Heart left ventricle (tissue), 16 donors: ENCODE results near the gene NSD1. TPM values are rescaled to one million over a fixed set of nuclear protein-coding genes. Genes with fewer than 3 reads are reported as not detected.

Source experiments
- ATAC-seq, 4 donors: fragments of 200-7000 bp; cut with Tn5 transposase; one replicate each; pipeline ENCODE4 v1.9.1; 2020 to 2022; ENCODE audit warnings: moderate library complexity in 4 of 4, mild to moderate bottlenecking in 3 of 4, moderate number of reproducible peaks in 1 of 4
- DNase-seq, 5 donors: peaks; one replicate each; pipeline ENCODE4 v3.0.0-alpha.2; 2020
- H3K27ac ChIP-seq, 12 donors: fragments of 200-600 bp; sonication (generic) in 4 of 12; one replicate each; pipeline versions ENCODE4 v1.5.0 to v1.8.0; 2016 to 2022; ENCODE audit warnings: mild to moderate bottlenecking in 2 of 12
- H3K27me3 ChIP-seq, 9 donors: fragments of 200-600 bp; sonication (generic) in 2 of 9; one replicate each; pipeline versions ENCODE4 v1.5.1 to v1.8.0; 2016 to 2022; ENCODE audit warnings: mild to moderate bottlenecking in 3 of 9
- H3K36me3 ChIP-seq, 9 donors: fragments of 200-600 bp; sonication (generic) in 2 of 9; one replicate each; pipeline versions ENCODE4 v1.5.0 to v1.8.0; 2018 to 2022; ENCODE audit warnings: mild to moderate bottlenecking in 2 of 9
- H3K4me1 ChIP-seq, 12 donors: fragments of 200-600 bp; sonication (generic) in 4 of 12; one replicate each; pipeline versions ENCODE4 v1.5.0 to v1.8.0; 2016 to 2022; ENCODE audit warnings: mild to moderate bottlenecking in 3 of 12
- H3K4me3 ChIP-seq, 12 donors: fragments of 200-600 bp; sonication (generic) in 4 of 12; one replicate each; pipeline versions ENCODE4 v1.5.0 to v1.8.0; 2017 to 2022; ENCODE audit warnings: mild to moderate bottlenecking in 9 of 12, moderate library complexity in 4 of 12
- H3K9me3 ChIP-seq, 12 donors: fragments of 200-600 bp; sonication (generic) in 4 of 12; one replicate each; pipeline versions ENCODE4 v1.5.0 to v1.8.0; 2016 to 2022; ENCODE audit warnings: mild to moderate bottlenecking in 1 of 12
- CTCF ChIP-seq, 12 donors: fragments of 200-600 bp; sonication (generic) in 4 of 12; IDR thresholded peaks; one replicate each; pipeline versions ENCODE4 v1.5.0 to v1.8.0; 2018 to 2022; ENCODE audit warnings: antibody characterized with exemption in 12 of 12, mild to moderate bottlenecking in 5 of 12
- POLR2A ChIP-seq, 2 donors: fragments of 450-650 bp; IDR thresholded peaks; one replicate each; pipeline ENCODE4 v1.6.1; 2017; ENCODE audit warnings: antibody characterized with exemption in 2 of 2, mild to moderate bottlenecking in 2 of 2, moderate library complexity in 2 of 2
- WGBS, 4 donors: extraction: QIAGEN DNeasy Blood & Tissue Kit in 2 of 4; methylation state at CpG; one replicate each; pipeline versions ENCODE4 v1.1.5 to v1.1.7; 2013 to 2018; 5-methylcytosine and 5-hydroxymethylcytosine counted together
- intact Hi-C, 10 donors: fragments of 100-400 bp; cut with DNase I; formaldehyde crosslinking; loops; one replicate each; pipeline versions ENCODE4 v1.11.1 to v1.14.2; 2022
- polyA plus RNA-seq, 2 donors: library from polyadenylated mRNA; stranded (reverse); fragments of 200-250 nt; gene quantifications; one replicate each; pipeline ENCODE4 v1.2.3, GENCODE V29; 2013
- total RNA-seq, 9 donors: library from RNA; depleted of rRNA in 2 of 9; stranded (reverse); fragments of >200 nt in 2 of 9; fragmentation: NEBNext Ultra II Directional in 3 of 9; extraction: Animal tissue kit (Norgen Biotek cat#: 25700) in 3 of 9; gene quantifications; one replicate each; pipeline versions ENCODE4 v1.1.0 to v1.2.4, GENCODE V29; 2016 to 2023
- donor health status: ischemic (EF 13 %, LVEDD 7.1; RV severe dilation, severe dysfunction).
- donor health status: healthy with polysubstance abuse.
- donor health status: DM: no; HTN: yes; CAD: no.
- donor health status: DM: no; HTN: no; CAD: no.
- donor health status: ischemic (EF 25% LVEDD 6.9; RV normal size, moderate dysfunction).
- donor health status: ischemic (EF 25% LVEDD 5.7; RV mildly dilated, moderate dysfunction).
- donor health status: healthy.
- donor health status: DM: yes; HTN: yes; CAD: no.
- donor health status: ischemic (EF 35%, LVEDD 5.7; RV mildly dilated, moderate dysfunction).
- donor health status: nonischemic (EF 11% LVEDD 7.7; RV severe dilation, severe dysfunction).
- donor health status: DM: yes; HTN: yes; CAD: no.
- donor health status: PGD.
- donor health status: ischemic (EF 29% LVEDD 5.4; RV normal size, mild dysfunction).
- donor health status: nonischemic (EF 23%, LVEDD 6.1; RV moderate dilation, normal function).

Gene NSD1
- total and polyA plus RNA-seq, 11 donors, result 10.9 to 64.6 (median 43.9) TPM

DNA sequence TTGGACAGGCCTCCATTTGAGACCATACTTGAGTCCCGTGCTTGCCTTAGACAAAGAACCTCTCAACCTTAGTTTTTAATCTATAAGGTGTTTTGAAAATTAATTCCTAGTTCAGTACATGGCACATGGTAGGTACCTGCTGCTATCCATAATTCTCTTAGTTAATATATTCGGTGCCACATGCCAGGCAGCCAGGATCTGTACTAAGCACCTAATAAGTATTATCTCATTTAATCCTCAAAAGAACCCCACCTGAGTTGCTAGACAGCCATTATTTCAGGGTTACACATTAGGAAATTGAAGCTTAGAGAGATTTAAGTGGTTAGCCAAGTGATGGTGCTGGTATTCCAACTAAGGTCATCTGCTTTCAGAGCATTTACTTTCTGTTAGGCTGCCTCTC, 29.9 kb downstream of the NSD1 start:
- intact Hi-C loops, result no loop called here
- ATAC-seq, result no peak

GRCh38 chr5:177169271-177169670, 35.7 kb downstream of the NSD1 start:
- ATAC-seq, result no peak
- TF ChIP-seq POLR2A (IDR thresholded peaks at IDR 0.05) (no peak), CTCF (IDR thresholded peaks at IDR 0.05) (no peak)
- Histone ChIP-seq H3K36me3 (peaks cover 0 to 52% (median 22%) of the 10 kb centered on the region in 9 donors), H3K27ac (no peak overlapping the region), H3K4me1 (peaks cover 0 to 16% (median 10%) of the 10 kb centered on the region in 12 donors), H3K9me3 (no peaks in the 10 kb centered on the region), H3K27me3 (no peaks in the 10 kb centered on the region), H3K4me3 (no peak overlapping the region)
- no peak for DNase-seq
- intact Hi-C loops, result no loop called here
- 93 to 95% (median 94%) methylated on average over 15 of the region's 15 CpGs for WGBS, 4 donors

More for the DNA sequence above, 29.9 kb downstream of the NSD1 start:
- Histone ChIP-seq H3K27ac (no peak overlapping the region), H3K36me3 (peaks cover 0 to 59% (median 21%) of the 10 kb centered on the region in 9 donors), H3K4me3 (no peak overlapping the region), H3K27me3 (no peaks in the 10 kb centered on the region), H3K9me3 (no peaks in the 10 kb centered on the region), H3K4me1 (peaks cover 0 to 12% (median 0%) of the 10 kb centered on the region in 12 donors)
- TF ChIP-seq POLR2A (IDR thresholded peaks at IDR 0.05) (no peak), CTCF (IDR thresholded peaks at IDR 0.05) (no peak)
- 95 to 100% (median 97%) methylated on average over 2 of the region's 2 CpGs for WGBS, 4 donors
- DNase-seq, result no peak

DNA sequence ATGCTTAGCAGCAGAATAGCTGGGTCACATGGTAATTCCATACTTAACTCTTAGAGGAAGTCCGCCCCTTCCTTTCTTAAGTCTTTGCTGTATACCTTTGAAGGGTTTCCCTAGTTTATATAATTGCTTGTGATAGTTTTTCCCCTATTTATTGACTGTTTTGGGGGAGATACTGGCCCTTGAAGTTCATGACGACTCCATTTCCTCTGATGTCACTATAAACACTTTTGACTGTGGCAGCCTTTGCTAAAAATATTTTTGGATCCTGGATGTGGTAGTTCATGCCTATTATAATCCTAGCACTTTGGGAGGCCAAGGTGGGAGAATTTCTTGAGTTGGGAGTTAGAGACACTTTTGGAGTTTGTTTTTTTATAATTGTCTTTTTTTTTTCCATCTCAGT, 38.4 kb downstream of the NSD1 start:
- TF ChIP-seq POLR2A (IDR thresholded peaks at IDR 0.05) (no peak), CTCF (IDR thresholded peaks at IDR 0.05) (no peak)
- intact Hi-C loops, result no loop called here

GRCh38 chr5:177175336-177175735, 41.8 kb downstream of the NSD1 start:
- intact Hi-C loops, result no loop called here
- peaks cover 0 to 16% (median 0%) of the 10 kb centered on the region in 9 donors for H3K36me3 ChIP-seq
- no peak for ATAC-seq
- no peak for TF ChIP-seq POLR2A (IDR thresholded peaks at IDR 0.05)
- no peak for TF ChIP-seq CTCF (IDR thresholded peaks at IDR 0.05)
- WGBS, 4 donors, result 79 to 87% (median 84%) methylated on average over 4 of the region's 4 CpGs
- no peak for DNase-seq
- no peaks in the 10 kb centered on the region for H3K27me3 ChIP-seq
- H3K4me3 ChIP-seq, result no peak overlapping the region
- peaks cover 0 to 31% (median 15%) of the 10 kb centered on the region in 12 donors for H3K4me1 ChIP-seq
- no peak overlapping the region for H3K27ac ChIP-seq
- no peaks in the 10 kb centered on the region for H3K9me3 ChIP-seq

More for the DNA sequence above, 38.4 kb downstream of the NSD1 start:
- Histone ChIP-seq H3K36me3 (peaks cover 0 to 38% (median 7%) of the 10 kb centered on the region in 9 donors), H3K27ac (peak overlapping the region in 5 of 12 donors; percentile 5 to 59 (median 9)), H3K4me1 (peaks cover 0 to 23% (median 15%) of the 10 kb centered on the region in 12 donors), H3K27me3 (no peaks in the 10 kb centered on the region), H3K9me3 (no peaks in the 10 kb centered on the region), H3K4me3 (no peak overlapping the region)
- ATAC-seq (peak in 3 of 4 donors; percentile 38 to 72 (median 51)), DNase-seq (no peak)
- WGBS, 4 donors, result 50 to 54% (median 50%) methylated on average over 2 of the region's 2 CpGs
